Mesodermal cell (in vitro differentiated cells): ENCODE data around the gene CRYGN.
A peak's percentile ranks its signal among the peaks of the same experiment; 100 is the strongest.

ENCODE experiments used
- H3K27ac ChIP-seq: 2 replicates; pipeline ENCODE4 v1.7.0; 2013; ENCODE audit warnings: mild to moderate bottlenecking, low read depth, low read length, moderate library complexity; ENCODE audit not compliant: severe bottlenecking
- H3K36me3 ChIP-seq: 2 replicates; pipeline ENCODE4 v1.7.1; 2013; ENCODE audit warnings: mild to moderate bottlenecking, low read length, moderate library complexity; ENCODE audit not compliant: control insufficient read depth, insufficient read depth
- H3K4me1 ChIP-seq: one replicate; pipeline ENCODE4 v1.7.1; 2013; ENCODE audit warnings: mild to moderate bottlenecking, low read length; ENCODE audit not compliant: insufficient read depth, control insufficient read depth, poor library complexity, severe bottlenecking
- H3K4me3 ChIP-seq: 2 replicates; pipeline ENCODE4 v1.7.0; 2013; ENCODE audit warnings: low read length, control low read depth, mild to moderate bottlenecking; ENCODE audit not compliant: insufficient read depth, poor library complexity, severe bottlenecking; ENCODE audit errors: extremely low read depth
- H3K9me3 ChIP-seq: 2 replicates; pipeline ENCODE4 v1.7.1; 2013; ENCODE audit warnings: mild to moderate bottlenecking, low read length, moderate library complexity; ENCODE audit not compliant: control insufficient read depth
- WGBS, 2 experiments: methylation state at CpG; one replicate each; pipeline ENCODE4 v1.1.5; 2013; ENCODE audit warnings: missing lambda C conversion rate in 2 of 2; ENCODE audit not compliant: insufficient coverage in 2 of 2; 5-methylcytosine and 5-hydroxymethylcytosine counted together

CRYGN gene

GRCh38 chr7:151410405-151411390, 29.2 kb downstream of the CRYGN start:
- Histone ChIP-seq H3K36me3 (no peaks in the 10 kb centered on the region), H3K9me3 (no peaks in the 10 kb centered on the region), H3K4me3 (peak overlapping the region; percentile 66), H3K27ac (no peak overlapping the region), H3K4me1 (peaks cover 4% of the 10 kb centered on the region)
- 21 to 23% methylated on average over 42 to 48 of the region's 55 CpGs for WGBS, 2 experiments

GRCh38 chr7:151409667-151410404, 30.1 kb downstream of the CRYGN start, which contains the start of gene WDR86:
Gene WDR86 (minus strand): TSS chr7:151410038. CDS start chr7:151409589, 449 bp downstream.
- H3K9me3 ChIP-seq = no peaks in the 10 kb centered on the region
- H3K4me1 ChIP-seq = peaks cover 9% of the 10 kb centered on the region
- H3K4me3 ChIP-seq = peak within 1 kb of the TSS; percentile 66
- H3K27ac ChIP-seq = peak within 1 kb of the TSS; percentile 62
- H3K36me3 ChIP-seq = no peaks in the 10 kb centered on the region
- 0% methylated on average over 46 to 50 of the region's 75 CpGs for WGBS, 2 experiments

- Histone ChIP-seq H3K36me3 (no peaks in the 10 kb centered on the region), H3K4me1 (peaks cover 17% of the 10 kb centered on the region), H3K27ac (peak overlapping the region; percentile 62), H3K9me3 (no peaks in the 10 kb centered on the region), H3K4me3 (peak overlapping the region; percentile 66)
- WGBS, 2 experiments = 3 to 5% methylated on average over 41 to 42 of the region's 61 CpGs
These were observed 30.9 kb downstream of the CRYGN start for GRCh38 chr7:151408839-151409666.

GRCh38 chr7:151408498-151408838, 31.5 kb downstream of the CRYGN start:
- WGBS, 2 experiments = 71 to 83% methylated on average over 5 to 7 of the region's 7 CpGs
- H3K27ac ChIP-seq = peak overlapping the region; percentile 62
- H3K36me3 ChIP-seq = no peaks in the 10 kb centered on the region
- peak overlapping the region; percentile 66 for H3K4me3 ChIP-seq
- no peaks in the 10 kb centered on the region for H3K9me3 ChIP-seq
- peaks cover 17% of the 10 kb centered on the region for H3K4me1 ChIP-seq

GRCh38 chr7:151406886-151407583, 32.9 kb downstream of the CRYGN start:
- H3K4me1 ChIP-seq = peaks cover 17% of the 10 kb centered on the region
- H3K36me3 ChIP-seq = no peaks in the 10 kb centered on the region
- no peaks in the 10 kb centered on the region for H3K9me3 ChIP-seq
- no peak overlapping the region for H3K27ac ChIP-seq
- H3K4me3 ChIP-seq = no peak overlapping the region
- WGBS, 2 experiments = 91 to 97% methylated on average over 6 to 7 of the region's 9 CpGs

- no peaks in the 10 kb centered on the region for H3K9me3 ChIP-seq
- H3K27ac ChIP-seq = no peak overlapping the region
- H3K36me3 ChIP-seq = no peaks in the 10 kb centered on the region
- no peak overlapping the region for H3K4me3 ChIP-seq
- peaks cover 17% of the 10 kb centered on the region for H3K4me1 ChIP-seq
- 93 to 98% methylated on average over 20 to 22 of the region's 24 CpGs for WGBS, 2 experiments
These were observed 33.7 kb downstream of the CRYGN start for GRCh38 chr7:151406051-151406875.

- Histone ChIP-seq H3K9me3 (no peaks in the 10 kb centered on the region), H3K36me3 (no peaks in the 10 kb centered on the region), H3K27ac (no peak overlapping the region), H3K4me3 (no peak overlapping the region), H3K4me1 (peaks cover 17% of the 10 kb centered on the region)
- WGBS, 2 experiments = 92 to 95% methylated on average over 7 to 8 of the region's 10 CpGs
These were observed 34.4 kb downstream of the CRYGN start for GRCh38 chr7:151405588-151405987.

GRCh38 chr7:151405056-151405455, 34.9 kb downstream of the CRYGN start:
- Histone ChIP-seq H3K27ac (no peak overlapping the region), H3K4me3 (no peak overlapping the region), H3K9me3 (no peaks in the 10 kb centered on the region), H3K4me1 (peaks cover 17% of the 10 kb centered on the region), H3K36me3 (no peaks in the 10 kb centered on the region)
- 91 to 92% methylated on average over 5 to 8 of the region's 9 CpGs for WGBS, 2 experiments

GRCh38 chr7:151404216-151405011, 35.5 kb downstream of the CRYGN start:
- Histone ChIP-seq H3K9me3 (no peaks in the 10 kb centered on the region), H3K4me1 (peaks cover 17% of the 10 kb centered on the region), H3K27ac (peak overlapping the region; percentile 41), H3K4me3 (no peak overlapping the region), H3K36me3 (no peaks in the 10 kb centered on the region)
- 93 to 94% methylated on average over 10 to 12 of the region's 18 CpGs for WGBS, 2 experiments
